GM19240 (cell line): ENCODE results near the gene ZNF326.
"Not testable (repeated sequence)": the region's sequence is repeated elsewhere in the genome, so short reads cannot be mapped to it uniquely, and the experiment has no call there.

Experiments
- DNase-seq: peaks from one replicate; pipeline ENCODE4 v3.0.0; 2011; ENCODE audit warnings: low spot score; ENCODE audit not compliant: insufficient read length

Gene ZNF326

DNA sequence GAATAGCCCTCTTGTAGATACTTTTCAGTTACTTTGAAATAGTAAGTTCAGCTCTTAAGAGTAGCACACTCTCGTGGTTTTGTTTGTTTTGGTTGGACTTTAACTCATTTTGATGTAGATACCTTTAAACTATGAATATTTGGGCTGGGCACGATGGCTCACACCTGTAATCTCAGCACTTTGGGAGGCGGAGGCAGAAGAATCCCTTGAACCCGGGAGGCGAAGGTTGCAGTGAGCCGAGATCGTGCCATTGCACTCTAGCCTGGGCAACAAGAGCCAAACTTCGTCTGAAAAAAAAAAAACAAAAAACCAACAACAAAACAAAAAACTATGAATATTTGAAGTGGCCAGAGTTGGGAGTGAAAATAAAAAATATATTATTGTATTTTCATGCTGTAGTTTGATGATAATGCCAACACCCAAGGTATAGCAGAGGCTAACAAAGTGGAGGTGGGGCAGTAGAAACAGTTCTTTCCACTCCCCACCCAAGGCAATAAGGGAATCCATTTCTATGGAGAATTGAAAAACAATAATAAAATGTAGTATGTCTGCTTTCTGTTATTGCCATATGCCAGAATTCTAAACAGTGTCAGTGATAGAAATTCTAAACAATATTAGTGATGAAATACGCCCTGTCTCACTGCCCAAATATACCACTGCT, 1.7 kb downstream of the ZNF326 start:
- DNase-seq = no peak

DNA sequence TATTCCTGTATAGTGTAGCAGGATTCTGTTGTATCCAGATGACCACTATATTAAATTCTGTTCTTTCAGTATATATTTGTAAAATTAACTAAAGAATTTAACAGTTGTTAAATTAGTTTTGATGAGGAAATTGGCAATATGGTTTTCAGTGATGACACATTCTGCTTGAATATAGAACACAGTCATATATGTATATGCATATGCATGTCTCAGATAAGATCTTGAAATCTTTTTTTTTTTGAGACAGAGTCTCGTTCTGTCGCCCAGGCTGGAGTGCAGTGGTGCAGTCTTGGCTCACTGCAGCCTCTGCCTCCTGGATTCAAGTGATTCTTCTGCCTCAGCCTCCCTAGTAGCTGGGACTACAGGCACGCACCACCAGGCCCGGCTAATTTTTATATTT, 2.2 kb downstream of the ZNF326 start:
- not testable (repeated sequence) for DNase-seq

DNA sequence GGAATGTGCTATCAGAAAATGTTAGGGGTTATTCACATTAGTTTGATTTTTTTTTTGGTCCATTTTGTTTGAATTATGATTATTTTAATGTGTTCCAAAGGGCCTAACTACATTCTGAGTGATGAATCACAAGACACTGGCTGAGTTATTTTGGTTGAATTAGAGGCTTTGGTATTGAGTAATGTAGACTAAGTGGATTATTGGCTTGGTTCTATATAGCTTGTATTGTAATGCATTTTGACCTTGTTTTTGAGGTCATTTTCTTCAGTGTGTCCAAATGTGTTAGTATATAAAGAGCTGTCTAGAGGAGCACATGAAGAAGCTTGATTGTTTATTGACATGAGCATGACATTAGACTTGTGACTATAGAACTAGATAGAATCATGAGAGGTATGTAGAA, 3.4 kb downstream of the ZNF326 start:
- DNase-seq = no peak

DNA sequence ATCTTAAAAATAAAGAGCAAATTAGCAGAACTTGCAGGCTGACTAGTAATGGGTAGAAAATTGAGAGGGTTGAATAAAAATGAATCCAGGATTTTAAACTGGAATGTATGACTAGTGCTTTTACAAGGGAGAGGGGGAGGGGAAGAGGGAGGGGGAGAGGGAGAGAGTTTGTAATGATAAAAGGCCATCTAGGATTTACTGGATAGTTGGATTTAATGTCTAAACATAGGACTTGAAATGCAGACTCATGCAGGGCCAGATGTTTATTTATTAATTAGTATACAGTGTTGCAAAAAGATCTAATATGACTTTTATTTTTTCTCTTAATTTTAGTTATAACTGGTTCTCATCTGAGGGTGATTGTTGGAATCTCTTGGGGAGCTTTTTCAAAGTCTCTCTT, 4.3 kb downstream of the ZNF326 start:
- no peak for DNase-seq

DNA sequence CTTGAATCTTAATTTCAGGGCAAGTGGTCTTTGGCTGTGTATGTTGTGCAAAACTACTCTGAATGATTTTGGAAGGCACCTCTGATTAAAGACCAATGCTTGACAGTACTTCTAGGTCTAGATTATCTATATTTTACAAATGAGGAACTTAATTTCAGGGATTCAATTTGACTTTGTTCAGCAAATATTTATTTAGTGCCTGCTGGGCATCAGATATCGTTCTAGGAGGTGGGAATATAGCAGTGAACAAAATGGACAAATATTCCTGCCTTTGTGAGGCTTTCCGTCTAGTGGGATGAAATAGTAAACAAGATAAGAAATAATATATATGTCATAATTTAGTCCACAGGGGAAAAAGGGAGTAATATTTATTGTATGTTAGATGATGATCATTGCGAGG, 4.7 kb downstream of the ZNF326 start:
- no peak for DNase-seq

DNA sequence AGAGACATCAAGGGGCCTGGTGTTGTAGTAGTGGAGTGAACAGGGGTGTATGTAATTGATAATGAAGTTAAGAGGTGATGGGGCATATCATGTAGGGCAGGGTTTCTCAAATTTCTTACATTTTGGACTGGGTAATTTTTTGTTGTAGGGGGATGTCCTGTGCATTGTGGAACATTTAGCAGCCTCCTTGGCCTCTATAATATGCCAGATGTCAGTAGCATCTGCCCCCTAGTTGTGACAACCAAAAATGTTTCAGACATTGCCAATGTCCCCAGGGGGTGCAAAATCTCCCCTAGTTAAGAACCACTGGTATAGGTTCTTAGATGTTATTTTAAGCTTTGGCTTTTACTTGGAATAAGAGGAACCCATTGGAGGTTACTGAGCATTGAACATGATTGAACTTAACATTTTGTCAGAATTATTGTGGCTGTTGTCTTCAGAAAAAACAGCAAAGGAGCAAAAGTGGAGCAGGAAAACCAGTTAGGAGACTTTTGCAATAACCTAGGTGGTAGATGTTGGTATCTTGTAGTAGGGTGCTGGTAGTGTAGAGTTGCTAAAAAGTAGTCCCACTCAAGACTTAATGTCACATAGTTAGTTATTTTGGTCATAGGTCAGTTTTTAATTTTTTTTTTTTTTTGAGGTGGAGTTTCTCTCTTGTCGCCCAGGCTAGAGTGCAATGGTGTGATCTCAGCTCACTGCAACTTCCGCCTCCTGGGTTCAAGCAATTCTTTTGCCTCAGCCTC, 6.2 kb downstream of the ZNF326 start:
- DNase-seq = no peak

DNA sequence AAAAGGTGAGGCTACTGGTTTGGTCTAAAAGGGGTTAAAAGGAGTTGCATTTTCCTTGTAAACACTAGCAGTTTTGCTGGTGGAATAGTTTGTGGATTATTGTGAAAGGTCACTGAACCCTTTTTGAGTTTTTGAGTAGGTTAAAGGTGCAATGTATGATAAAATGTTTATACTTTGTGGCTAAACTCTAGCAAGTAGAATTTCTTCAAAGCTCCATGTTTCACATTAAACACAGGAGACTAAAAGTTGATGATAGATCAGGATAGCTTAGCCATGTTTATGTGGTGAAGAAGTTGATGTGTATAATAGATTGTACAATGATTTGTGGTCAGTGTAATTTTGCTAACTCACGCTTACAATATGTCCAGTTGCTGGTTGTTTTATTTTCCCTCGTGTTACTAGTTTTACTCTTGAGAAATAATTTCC, 13.1 kb downstream of the ZNF326 start:
- no peak for DNase-seq

DNA sequence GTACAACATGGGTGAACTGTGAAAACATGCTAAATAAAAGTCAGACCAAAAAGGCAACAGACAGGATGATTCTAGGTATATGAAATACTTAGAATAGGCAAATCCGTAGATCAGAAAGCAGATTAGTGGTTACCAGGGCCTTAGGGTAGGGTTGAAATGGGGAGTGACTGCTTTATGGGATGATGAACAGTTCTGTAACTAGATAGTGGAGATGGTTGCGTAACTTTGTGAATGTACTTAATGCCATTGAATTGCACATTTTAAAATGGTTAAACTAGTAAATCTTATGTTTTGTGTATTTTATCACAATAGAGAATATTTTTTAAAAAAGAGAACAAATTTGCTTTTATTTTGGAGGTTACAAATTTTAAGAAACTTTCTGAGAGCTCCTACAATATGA, 17.4 kb downstream of the ZNF326 start:
- no peak for DNase-seq

DNA sequence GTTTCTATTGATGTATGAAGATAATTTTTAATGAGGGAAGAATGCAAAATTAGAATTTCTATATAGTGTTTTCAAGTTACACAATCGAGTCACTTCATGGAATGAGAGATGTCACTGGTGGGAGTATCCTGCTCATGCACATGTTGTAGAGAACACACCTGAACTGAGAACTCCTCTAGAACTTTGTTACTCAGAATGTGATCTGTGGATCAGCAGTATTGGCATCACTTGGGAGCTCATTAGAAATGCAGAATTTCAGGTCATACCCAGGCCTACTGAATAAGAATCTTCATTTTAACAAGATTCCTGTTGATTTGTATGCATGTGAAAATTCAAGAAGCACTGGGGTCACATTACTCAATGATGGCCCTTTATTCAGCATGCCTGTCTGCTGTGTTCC, 28.8 kb downstream of the ZNF326 start:
- DNase-seq = no peak

DNA sequence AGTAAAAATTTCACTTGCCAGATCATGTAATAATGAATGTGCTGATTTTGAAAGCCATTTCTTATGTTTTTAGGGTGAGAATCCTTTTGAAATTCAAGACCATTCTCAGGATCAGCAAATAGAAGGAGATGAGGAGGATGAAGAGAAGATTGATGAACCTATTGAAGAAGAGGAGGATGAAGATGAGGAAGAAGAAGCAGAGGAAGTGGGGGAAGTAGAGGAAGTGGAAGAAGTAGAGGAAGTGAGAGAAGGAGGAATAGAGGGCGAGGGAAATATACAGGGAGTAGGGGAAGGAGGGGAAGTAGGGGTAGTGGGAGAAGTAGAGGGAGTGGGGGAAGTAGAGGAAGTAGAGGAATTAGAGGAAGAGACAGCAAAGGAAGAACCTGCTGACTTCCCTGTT, 32.4 kb downstream of the ZNF326 start:
- no peak for DNase-seq

DNA sequence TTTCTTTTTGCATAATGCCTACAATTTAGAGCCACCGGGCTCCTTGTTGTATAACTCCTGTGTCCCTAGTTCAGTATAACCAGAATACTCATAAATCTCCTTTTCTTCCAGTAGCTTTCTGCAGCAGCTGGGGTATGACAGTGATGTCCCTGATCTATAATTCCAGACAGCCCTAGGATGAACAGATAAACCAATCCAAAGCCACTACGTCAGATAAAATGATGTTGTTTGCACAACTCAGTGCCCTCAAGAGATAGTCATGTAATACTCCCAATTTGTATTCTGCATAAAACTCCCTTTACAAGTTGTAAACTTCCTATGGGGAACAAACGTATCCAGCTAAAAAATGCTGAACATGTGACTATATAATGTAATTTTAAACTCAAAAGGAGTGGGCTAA, 44.7 kb downstream of the ZNF326 start:
- no peak for DNase-seq

DNA sequence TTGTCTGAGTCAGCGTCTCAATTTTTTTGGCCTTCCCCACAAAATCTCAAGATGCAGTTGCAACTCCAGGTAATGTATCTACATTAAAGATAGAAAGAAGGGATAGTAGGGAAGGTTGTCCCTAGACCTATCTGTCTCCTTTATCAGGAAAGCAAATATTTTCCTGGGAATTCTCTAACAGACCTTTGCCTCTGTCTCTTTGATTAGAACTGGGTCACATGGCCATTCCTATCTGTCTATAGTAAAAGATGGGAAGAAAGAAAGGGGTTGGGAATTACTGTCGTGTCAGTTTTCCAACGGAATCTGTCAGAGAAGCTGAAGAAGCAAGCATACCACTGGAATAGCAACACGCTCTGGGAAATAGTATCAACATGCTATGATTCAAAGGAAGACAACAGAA, 48.7 kb downstream of the ZNF326 start:
- no peak for DNase-seq

DNA sequence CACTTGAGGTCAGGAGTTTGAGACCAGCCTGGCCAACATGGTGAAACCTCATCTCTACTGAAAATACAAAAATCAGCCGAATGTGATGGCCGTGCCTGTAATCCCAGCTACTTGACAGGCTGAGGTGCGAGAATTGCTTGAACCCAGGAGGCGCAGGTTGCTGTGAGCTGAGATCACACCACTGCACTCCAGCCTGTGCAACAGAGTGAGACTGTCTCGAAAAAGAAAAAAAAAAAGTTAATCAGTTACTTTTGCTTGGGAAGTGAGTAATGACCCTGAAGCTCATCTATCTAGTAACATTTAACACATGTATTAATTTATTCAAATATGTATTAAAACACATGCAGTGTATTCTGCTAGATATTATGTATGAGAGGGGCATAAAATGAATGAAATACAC, 49.4 kb downstream of the ZNF326 start:
- DNase-seq = no peak

DNA sequence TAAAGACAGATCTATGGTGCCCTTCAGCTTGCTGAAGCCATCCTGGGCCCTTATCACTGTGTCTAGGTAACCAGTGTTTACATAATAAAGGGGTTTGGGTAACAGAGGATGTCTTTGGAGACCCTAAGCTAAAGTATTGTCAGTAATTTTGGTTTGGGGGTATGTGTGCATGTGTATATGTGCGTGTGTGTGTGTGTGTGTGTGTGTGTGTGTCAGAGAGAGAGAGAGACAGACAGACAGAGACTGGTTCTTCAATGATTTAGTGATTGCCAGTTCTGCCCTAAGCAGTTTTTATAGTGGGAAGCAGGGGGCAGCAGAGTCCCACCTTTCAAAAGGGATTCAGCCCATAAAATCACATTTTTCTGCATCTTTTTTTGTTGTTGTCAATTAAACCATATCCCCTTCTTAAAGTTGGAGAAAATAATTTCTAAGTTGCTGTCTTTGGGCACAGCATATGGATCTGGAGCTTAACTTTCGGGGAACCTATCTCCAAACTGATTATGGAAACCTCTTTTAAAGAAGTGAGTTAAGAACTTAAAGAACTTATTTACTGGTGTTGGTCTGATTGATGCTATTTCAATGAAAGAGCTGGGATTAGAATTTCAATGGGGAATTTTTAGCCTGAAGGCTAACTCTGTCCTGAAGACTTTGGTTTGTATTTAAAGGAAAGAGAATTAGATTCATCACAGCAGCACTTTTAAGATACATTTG, 51.1 kb downstream of the ZNF326 start:
- DNase-seq = no peak

DNA sequence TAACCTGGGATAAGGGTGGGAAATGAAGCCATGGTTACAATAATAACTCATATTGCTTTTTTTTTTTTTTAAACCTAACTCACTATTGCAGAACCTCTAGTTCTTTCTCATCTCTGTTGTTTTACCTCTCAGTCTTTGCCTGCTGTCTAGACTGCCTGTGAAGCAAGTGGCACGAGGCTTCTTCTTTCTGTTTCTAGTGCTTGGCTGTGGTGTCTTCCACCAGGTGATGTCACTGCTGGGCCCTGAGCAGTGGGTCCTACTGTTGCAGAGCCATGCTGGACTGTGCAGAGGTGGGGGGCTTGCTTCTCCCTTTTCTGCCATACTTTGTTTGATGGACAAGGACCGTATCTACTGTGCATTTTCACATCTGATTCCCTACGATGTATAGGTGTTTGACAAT, 51.7 kb downstream of the ZNF326 start:
- no peak for DNase-seq

DNA sequence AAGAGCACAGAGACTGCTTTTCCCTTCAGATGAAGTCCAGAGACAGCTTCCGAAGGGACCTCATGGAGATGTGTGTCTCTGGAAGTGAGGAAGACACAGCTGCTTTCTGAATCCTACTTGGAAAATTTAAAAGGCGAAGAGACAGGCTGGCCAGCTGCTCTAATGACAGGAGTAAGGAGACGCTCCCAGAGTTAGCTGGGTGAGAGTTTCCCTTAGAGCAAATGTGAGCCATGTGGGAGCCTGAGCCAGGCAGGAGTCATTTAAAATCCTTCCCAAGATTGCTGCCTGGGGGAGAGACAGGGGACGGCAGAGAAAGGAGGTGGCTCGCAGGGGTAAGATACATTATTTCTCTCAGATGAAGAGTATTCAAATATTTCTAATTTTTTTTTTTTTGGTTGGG, 53.1 kb downstream of the ZNF326 start:
- no peak for DNase-seq

DNA sequence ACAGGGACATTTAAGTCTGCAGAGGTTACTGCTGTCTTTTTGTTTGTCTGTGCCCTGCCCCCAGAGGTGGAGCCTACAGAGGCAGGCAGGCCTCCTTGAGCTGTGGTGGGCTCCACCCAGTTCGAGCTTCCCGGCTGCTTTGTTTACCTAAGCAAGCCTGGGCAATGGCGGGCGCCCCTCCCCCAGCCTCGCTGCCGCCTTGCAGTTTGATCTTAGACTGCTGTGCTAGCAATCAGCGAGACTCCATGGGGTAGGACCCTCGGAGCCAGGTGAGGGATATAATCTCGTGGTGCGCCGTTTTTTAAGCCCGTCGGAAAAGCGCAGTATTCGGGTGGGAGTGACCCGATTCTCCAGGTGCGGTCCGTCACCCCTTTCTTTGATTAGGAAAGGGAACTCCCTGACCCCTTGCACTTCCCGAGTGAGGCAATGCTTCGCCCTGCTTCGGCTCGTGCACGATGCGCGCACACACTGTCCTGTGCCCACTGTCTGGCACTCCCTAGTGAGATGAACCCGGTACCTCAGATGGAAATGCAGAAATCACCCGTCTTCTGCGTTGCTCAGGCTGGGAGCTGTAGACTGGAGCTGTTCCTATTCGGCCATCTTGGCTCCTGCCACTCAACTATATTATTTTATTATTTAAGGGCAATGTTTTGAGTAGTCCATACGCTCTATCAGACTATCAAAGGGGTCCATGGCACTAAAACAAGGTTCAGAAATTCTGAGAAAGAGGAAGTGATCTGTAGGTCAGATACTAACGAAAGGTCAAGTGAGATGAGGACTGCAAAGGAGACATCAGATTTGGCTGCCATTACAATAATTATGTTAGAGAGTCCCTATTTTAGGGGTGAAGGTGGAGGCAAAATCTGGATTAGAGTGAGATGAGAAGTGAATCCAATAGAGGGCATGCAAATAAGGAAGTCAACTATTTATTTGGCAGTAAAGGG, 68.1 kb downstream of the ZNF326 start:
- DNase-seq = not testable (repeated sequence)

DNA sequence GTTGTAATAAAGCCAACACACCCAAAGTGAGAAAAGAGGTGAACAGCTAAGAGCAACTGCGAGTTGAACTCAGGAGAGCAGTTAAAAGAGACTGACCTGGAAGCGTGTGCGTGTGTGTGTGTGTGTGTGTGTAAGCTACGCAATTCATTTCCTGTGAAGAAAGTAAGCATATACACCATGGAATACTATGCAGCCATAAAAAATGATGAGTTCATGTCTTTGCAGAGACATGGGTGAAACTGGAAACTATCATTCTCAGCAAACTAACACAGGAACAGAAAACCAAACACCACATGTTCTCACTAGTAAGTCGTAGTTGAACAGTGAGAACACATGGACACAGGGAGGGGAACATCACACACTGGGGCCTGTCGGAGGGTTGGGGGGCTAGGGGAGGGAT, 69.2 kb downstream of the ZNF326 start:
- not testable (repeated sequence) for DNase-seq

DNA sequence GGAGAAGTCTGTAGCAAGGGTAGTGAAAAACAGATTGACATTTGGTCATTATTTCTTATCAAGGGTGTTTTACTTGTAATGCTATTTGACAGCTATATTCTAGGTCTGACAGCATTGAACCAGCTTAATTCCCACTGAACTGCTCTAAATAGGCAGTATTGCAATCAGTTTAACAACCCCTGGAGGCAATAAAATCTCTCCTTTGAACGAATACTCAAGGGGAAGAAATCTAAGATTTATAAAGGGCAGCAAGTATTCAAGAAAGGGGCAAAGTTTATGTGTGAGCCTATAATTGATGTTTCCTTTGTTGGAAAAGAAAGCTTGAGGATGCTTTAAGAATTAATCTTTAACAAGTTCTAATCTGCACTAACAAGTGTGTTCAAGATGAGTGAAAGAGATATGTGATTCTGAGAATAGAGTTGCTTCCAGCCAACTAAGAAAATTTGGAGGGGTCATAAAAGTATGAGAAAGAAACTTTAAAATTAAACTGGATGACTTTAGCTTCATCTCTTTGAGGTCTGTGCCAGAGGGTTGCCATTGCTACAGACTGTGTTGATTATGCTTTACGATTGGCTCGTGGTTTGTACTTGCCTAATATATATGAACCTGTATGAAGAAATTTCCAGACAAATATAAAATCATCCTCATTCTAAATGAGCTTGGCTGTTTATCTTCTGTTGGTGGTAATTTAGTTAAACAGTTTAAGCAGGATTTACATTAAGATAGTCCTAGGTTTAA, 72.5 kb downstream of the ZNF326 start:
- DNase-seq = no peak

DNA sequence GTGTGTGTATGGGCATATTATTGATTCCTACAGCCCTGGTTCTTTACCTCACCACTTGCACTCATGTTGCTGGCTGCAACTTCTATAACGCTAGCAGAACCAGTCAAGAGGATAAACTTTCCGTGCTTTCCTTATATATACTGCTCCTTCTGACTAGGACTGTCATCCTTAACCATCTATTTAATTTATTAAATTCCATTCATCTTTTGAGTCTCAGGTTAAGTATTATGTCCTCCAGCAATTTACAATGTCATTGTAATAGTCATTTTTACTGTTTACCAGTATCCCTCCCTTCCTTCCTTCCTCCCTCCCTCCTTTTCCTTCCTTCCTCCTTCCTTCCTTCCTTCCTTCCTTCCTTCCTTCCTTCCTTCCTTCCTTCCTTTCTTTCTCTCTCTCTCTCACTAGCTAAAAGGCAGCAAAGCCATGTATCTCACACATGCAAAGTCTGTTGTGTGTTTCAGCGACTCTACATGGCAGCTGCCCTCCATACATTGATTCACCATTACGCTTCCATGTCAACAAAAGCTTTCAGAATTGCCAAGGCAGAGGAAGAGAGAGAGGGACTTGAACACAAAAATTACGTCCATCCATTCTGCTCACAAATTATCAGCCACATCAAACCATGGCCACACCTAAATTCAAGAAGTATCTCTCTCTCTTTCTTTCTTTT, 73.8 kb downstream of the ZNF326 start:
- no peak for DNase-seq
